ENCODE measurements around the gene OR2J2.
"Not testable (repeated sequence)": the region's sequence is repeated elsewhere in the genome, so short reads cannot be mapped to it uniquely, and the experiment has no call there.

OR2J2 gene

GRCh38 chr6:29170607-29171006, at the start of gene OR2J2:
Gene OR2J2 (plus strand): TSS chr6:29170907. CDS start chr6:29173636, 2,729 bp downstream.
- not testable (repeated sequence) for DNase-seq

- DNase-seq: no peak
Measured at GRCh38 chr6:29129326-29130012, 41.2 kb upstream of the OR2J2 start.

- no peak for DNase-seq
Measured at GRCh38 chr6:29130644-29131043, 40.1 kb upstream of the OR2J2 start.

GRCh38 chr6:29131691-29132090, 39.0 kb upstream of the OR2J2 start:
- no peak for DNase-seq

DNA sequence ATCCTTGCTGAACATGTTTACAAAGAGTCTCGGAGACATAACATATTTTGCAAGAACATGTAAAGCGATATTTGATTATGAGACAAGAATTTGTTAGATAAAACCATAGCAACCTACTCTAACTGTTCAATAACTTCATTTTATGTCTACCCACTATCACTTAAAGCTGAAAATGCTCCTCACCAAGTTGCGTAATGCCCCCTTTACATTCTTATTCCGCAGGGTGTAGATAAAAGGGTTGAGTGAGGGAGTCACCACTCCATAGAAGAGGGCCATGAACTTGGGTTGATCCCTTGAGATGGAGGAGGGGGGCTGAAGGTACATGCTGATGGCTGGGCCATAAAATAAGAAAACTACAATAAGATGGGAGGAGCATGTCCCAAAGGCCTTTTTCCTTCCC, 33.0 kb upstream of the OR2J2 start:
- DNase-seq: no peak

DNA sequence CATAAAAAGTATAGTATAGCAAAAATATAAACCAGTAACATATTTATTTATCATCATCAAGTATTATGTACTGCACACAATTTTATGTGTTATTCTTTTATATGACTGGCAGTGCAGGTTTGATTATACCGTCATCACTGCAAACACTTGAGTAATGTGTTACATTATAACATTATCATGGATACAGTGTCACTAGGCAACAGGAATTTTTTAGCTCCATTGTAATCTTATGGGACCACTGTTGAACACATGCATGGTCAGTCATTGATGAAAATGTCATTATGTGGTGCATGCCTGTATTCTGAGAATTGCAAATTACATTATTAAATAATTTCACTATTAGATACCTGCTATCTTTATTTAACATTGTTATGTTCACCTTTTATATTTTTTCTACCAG, 29.1 kb upstream of the OR2J2 start:
- DNase-seq: no peak

DNA sequence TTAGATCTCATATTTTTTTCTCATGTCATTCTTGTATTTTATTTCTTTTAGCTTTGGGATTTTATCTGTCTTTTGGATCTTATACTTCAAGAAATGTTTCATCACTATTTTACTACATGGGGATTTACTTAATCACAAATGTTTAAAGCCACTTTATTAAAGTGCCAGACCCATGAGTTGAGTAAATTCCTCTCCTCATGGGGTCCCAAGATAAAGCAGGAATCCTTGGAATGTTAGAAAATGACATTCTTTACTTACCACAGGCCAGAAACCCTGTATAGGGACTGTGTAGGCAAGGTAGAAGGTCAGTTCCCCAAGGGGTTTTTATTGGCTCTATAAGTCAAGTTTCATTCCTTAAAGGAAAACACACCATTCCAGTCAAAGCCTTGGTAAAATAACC, 28.4 kb upstream of the OR2J2 start:
- DNase-seq: no peak

GRCh38 chr6:29146179-29146578, 24.5 kb upstream of the OR2J2 start:
- DNase-seq: no peak

DNA sequence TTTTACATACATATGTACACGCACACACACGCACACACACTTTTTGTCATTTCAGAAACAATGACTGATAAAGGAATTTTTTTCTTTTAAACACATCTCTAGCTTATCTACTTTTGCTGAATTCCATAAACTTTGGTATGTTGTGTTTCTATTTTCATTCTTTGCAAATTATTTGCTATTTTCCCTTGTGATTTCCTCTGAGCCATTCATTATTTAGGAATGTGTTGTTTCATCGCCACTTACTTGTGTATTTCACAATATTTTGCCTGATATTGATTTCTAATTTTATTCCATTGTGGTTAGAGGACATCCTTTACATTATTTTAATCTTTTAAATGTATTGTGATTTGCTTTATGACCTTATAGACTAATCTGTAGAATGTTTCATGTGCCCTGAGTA, 23.6 kb upstream of the OR2J2 start:
- DNase-seq: no peak

- DNase-seq: not testable (repeated sequence)
Measured at GRCh38 chr6:29149444-29149843, 21.3 kb upstream of the OR2J2 start.

DNA sequence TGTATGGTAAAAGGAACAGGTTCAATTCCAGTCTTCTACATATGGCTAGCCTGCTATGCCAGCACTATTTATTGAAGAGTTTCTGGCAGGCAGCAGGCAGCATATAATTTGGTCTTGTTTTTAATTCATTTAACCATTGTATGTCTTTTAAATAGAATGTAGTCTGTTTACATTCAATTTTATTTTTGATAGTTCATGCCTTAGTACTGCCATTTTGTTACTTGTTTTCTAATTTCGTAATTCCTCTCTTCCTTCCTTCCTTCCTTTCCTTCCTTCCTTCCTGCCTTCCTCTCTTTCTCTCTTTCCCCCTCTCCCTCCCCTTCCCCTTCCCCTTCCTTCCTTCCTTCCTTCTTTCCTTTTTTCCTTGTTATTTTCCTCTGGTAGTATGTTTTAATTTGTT, 17.6 kb upstream of the OR2J2 start:
- DNase-seq: no peak

- DNase-seq: not testable (repeated sequence)
Measured at GRCh38 chr6:29155182-29155581, 15.5 kb upstream of the OR2J2 start.

GRCh38 chr6:29159922-29160321, 10.8 kb upstream of the OR2J2 start:
- not testable (repeated sequence) for DNase-seq

DNA sequence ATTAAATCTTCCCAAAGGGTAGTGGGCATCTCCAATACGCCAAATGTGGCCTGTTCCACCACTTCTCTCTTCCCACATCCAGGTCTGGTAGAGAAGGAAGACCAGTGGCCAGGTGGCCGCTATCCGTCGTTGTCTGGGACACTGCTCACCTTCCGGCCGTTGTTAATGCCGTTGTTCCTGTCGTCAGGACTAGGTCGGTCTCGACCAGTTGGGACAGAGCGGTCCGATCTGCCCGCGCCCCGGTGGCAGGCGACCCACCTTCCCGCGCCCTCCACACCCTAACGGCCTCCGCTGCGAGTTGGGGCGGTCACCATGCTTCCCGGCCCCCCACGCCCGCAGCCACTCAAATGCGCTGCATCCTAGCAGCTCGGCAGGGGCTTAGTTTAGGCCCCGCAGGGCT, 5.1 kb upstream of the OR2J2 start:
- not testable (repeated sequence) for DNase-seq

DNA sequence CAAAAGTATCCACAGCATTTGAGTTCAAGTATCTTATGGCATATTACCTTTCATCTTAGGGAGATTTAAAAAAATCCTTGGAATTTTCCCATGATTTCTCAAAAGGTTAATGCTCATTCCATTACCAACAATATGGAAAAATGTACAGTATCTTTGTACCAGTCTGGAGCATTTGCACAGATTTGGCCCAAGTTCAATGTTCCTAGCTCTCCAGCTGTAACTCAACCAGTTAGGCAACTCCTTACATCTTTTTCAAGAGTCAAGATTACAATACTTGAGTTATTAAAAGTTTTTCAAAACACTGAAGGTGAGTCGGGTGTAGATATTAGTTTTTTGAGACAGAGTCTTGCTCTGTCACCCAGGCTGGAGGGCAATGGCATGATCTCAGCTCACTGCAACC, 1.0 kb downstream of the OR2J2 start:
- no peak for DNase-seq

DNA sequence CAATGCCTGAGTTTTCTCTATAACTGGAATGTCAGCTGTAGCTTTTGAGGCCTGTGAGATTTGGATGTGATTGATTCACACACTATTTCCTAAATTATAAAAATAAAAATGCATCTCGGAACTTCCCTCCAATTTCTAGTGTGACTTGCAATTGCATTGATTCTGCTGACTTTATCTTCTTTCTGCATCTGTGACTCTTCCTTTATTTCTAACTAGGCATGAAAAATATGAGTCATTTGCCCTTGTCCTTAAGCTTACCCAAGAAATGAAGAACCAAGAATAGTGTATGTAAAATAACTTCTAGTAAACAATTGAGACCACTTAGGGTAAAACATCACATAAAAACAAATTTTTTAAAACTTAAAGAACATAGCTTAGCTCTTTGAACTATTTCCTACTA, 12.9 kb downstream of the OR2J2 start:
- DNase-seq: no peak

GRCh38 chr6:29188659-29189058, 18.0 kb downstream of the OR2J2 start:
- not testable (repeated sequence) for DNase-seq

GRCh38 chr6:29200767-29201662, 30.3 kb downstream of the OR2J2 start:
- no peak for DNase-seq

GRCh38 chr6:29201966-29202365, 31.3 kb downstream of the OR2J2 start:
- no peak for DNase-seq

DNA sequence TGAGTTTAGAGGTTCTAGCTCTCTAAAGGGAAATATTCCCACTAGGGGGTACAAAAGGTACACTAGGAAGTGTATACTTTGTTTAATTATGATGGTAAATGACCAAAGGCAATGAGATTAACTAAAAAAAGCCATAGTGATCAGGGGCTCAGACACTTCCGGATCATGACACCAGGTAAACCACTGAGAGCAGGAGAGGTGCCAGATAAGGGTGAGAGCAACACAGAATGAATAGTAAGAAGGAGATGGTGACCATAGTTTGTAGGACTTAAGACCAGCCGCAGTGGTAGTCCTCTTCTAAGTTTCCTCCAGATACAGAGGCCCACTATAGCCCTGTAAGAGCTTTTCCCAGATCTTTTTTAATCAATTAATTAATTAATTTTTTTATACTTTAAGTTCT, 40.8 kb downstream of the OR2J2 start:
- DNase-seq: no peak

DNA sequence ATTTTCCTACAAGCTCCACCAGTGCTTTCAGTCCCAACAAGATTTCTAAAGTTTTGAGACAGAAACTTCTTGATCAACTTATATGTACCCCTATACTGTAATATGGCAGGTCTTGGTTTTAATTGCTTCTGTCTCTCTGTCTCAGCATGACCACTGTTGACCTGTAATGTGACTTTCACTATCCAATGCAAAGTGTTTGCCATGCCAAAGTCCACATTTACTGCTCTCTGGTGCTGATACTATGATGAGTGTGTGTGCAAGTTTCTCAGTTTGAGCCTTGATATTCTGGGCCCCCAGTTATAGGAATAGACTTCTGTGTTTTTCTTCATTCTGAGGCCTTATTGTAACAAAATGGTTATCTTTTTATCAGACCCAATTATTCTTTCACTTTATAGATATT, 45.8 kb downstream of the OR2J2 start:
- DNase-seq: no peak

DNA sequence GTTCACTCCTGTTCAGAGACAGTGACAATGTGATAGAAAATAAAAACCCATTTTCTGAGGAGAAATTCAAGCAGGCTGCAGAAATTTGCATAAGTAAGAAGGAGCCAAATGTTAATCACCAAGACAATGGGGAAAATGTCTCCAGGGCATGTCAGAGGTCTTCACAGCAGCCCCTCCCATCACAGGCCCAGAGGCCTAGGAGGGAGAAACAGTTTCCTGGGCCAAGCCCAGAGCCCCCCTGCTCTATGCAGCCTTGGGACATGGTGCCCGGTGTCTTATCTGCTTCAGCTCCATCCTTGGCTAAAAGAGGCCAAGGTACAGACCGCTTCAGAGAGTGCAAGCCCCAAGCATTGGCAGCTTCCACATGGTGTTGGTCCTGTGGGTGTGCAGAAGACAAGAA, 46.5 kb downstream of the OR2J2 start:
- DNase-seq: not testable (repeated sequence)

GRCh38 chr6:29218056-29218455, 47.3 kb downstream of the OR2J2 start:
- not testable (repeated sequence) for DNase-seq

All from CD4-positive, alpha-beta T cell treated with Interleukin-17A for 4 hours (primary cell).